T-helper 9 cell (primary cell): ENCODE data around the gene SLC12A1.
"Not testable (repeated sequence)": the region's sequence is repeated elsewhere in the genome, so short reads cannot be mapped to it uniquely, and the experiment has no call there.

Experiments
- DNase-seq: peaks from one replicate; pipeline ENCODE4 v3.0.0-alpha.2; 2020

Gene SLC12A1

GRCh38 chr15:48315041-48315440 lies 108.9 kb downstream of the SLC12A1 start:
- DNase-seq, result no peak

- no peak for DNase-seq
These were observed 111.1 kb downstream of the SLC12A1 start for GRCh38 chr15:48317221-48317620.

- DNase-seq, result no peak
These were observed 112.0 kb downstream of the SLC12A1 start for GRCh38 chr15:48318131-48318530.

GRCh38 chr15:48323294-48323693 lies 117.2 kb downstream of the SLC12A1 start:
- no peak for DNase-seq

GRCh38 chr15:48324949-48325348 lies 118.8 kb downstream of the SLC12A1 start:
- DNase-seq, result no peak

- DNase-seq, result no peak
These were observed 119.3 kb downstream of the SLC12A1 start for GRCh38 chr15:48325400-48325799.

GRCh38 chr15:48326180-48326579 lies 120.1 kb downstream of the SLC12A1 start:
- DNase-seq, result not testable (repeated sequence)

- DNase-seq, result no peak
These were observed 124.1 kb downstream of the SLC12A1 start for GRCh38 chr15:48330105-48330785.

- peak; percentile 68 for DNase-seq
These were observed 125.0 kb downstream of the SLC12A1 start, which contains the start of gene DUT for GRCh38 chr15:48330855-48331795. Gene DUT, plus strand, starts transcription at chr15:48331429. Its CDS starts 87 bp downstream, at chr15:48331516.

GRCh38 chr15:48331796-48332641 lies 125.9 kb downstream of the SLC12A1 start:
- DNase-seq, result peak; percentile 60

- DNase-seq, result no peak
These were observed 126.5 kb downstream of the SLC12A1 start for GRCh38 chr15:48332642-48333034.

GRCh38 chr15:48333540-48333939 lies 127.4 kb downstream of the SLC12A1 start:
- DNase-seq, result no peak

- DNase-seq, result no peak
These were observed 128.2 kb downstream of the SLC12A1 start for GRCh38 chr15:48334260-48334659.

GRCh38 chr15:48336940-48337339 lies 130.8 kb downstream of the SLC12A1 start:
- no peak for DNase-seq

GRCh38 chr15:48337607-48338006 lies 131.5 kb downstream of the SLC12A1 start:
- DNase-seq, result no peak

- no peak for DNase-seq
These were observed 134.0 kb downstream of the SLC12A1 start for GRCh38 chr15:48340111-48340510.

GRCh38 chr15:48343865-48344264 lies 137.8 kb downstream of the SLC12A1 start:
- DNase-seq, result no peak

GRCh38 chr15:48345516-48345915 lies 139.4 kb downstream of the SLC12A1 start:
- DNase-seq, result no peak

GRCh38 chr15:48352474-48353072 lies 146.5 kb downstream of the SLC12A1 start:
- peak; percentile 12 for DNase-seq
